ENCODE measurements around the gene NEMP1.
"Not testable (repeated sequence)": the region's sequence is repeated elsewhere in the genome, so short reads cannot be mapped to it uniquely, and the experiment has no call there.

NEMP1 gene, protein sequence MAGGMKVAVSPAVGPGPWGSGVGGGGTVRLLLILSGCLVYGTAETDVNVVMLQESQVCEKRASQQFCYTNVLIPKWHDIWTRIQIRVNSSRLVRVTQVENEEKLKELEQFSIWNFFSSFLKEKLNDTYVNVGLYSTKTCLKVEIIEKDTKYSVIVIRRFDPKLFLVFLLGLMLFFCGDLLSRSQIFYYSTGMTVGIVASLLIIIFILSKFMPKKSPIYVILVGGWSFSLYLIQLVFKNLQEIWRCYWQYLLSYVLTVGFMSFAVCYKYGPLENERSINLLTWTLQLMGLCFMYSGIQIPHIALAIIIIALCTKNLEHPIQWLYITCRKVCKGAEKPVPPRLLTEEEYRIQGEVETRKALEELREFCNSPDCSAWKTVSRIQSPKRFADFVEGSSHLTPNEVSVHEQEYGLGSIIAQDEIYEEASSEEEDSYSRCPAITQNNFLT

DNA sequence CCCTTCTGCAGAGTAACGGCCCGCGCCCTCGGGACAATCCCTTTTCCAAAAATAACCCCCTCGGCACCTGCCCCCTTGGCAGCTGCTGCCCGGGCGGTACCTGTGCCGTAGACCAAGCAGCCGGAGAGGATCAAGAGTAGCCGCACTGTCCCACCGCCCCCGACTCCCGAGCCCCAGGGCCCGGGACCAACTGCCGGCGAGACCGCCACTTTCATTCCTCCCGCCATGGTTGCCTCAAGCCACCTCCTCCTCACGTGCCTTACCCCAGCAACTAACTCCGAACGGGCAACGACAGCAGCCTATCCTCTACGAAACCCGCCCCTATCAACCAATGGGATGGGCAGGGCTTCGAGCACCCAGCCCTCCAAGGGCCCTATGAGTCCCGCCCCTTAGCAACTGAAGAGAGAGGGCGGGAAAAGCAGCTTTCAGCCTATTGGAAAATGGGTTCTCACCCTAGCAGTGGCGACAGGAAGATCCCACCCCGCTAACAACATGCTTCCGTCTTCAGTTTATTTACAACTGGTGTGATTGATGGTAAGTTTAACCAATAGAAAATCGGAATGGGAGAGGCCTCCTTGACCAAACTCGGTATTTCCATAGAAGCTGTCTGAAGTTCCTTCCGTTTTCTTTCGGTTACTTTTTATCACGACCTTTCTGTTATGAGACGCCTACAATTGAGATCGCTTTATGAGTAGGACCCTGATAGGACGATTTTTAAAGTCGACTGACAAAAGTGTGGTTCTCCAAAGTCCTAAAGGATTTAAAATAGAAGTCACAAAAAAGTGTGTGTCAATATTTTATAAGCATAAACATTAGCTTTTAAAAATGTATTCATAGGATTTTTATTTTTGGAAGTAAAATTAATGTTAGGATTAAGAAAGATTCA lies at the start of gene NEMP1:
NEMP1 (minus strand) TSS at position 273 of the 886 bp plus-strand sequence; CDS start at position 227, 46 bp downstream.
- peak; percentile 93 for DNase-seq (ENCODE audit: low read depth)

DNA sequence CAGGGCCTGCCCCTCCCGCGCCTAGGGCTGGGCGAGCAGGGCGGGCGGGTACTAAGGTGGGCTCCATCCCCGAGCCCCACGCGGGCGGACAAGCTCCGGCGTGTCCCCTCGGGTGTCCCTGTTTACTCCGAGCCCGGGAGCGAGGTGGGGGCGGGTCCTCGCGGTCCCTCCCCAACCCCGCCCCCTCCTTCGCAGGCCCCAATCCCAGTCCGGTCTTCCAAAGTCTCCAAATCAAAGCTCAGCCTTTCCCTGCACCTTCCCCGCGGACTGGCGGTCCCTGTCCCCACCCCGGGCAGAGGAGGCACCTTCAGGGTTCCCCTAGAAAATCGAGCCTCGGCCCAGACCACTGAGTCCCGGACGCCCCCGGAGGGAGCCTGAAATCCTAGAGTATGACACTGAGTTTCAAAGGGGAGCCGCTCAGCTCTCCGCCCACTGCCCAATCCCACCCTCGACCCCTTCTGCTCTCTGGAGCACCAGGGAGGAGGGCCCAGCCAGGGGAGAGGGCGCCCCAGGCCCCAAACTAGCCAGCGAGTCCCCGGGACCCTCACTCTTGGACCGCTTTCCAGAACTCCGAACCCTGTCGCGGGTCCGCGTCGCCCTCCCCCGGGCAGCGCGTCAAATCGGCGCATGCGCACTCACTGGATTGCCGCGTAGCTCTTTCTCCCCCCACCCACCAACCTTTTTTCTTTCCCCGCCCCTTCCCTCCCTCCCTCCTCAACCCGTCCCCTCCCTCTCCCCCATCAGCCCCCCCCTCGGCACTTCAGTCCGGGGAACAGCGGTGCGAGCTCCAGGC lies 49.3 kb upstream of the NEMP1 start, which contains the start of gene LRP1:
LRP1 (plus strand) TSS at position 758 of the 793 bp plus-strand sequence. CDS start 482 bp downstream, outside the sequence.
- peak; percentile 61 for DNase-seq (ENCODE audit: low read depth)

DNA sequence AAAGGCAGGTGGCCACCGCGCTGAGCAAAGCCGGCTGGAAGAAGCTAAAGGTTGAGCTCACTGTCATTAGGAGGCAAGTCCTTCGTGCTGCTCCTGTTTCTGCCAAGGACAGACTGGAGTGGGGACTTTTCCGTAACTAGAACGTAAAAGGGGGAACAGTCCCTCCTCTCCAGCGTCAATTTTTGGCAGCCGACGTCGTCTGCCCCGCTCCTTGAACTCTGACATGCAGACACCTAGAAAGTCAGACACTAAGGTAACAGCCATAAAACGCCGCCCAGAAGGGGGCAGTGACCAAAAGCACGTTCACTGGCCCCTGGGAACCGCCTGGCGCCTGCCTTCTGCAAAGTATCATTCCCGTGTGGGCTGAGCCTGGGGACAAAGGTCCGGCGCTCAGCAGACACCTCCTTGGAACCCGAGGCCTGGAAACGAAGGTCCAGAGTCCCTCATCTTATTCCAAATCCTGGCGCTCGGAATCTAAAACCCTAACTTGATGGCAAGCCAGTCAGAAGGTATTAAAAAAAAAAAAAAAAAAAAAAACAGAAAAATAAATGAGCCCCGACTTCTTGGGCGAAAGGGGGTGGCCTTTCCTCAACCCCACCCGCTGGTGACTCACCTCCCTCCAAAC lies 48.6 kb upstream of the NEMP1 start:
- DNase-seq (ENCODE audit: low read depth) = no peak

DNA sequence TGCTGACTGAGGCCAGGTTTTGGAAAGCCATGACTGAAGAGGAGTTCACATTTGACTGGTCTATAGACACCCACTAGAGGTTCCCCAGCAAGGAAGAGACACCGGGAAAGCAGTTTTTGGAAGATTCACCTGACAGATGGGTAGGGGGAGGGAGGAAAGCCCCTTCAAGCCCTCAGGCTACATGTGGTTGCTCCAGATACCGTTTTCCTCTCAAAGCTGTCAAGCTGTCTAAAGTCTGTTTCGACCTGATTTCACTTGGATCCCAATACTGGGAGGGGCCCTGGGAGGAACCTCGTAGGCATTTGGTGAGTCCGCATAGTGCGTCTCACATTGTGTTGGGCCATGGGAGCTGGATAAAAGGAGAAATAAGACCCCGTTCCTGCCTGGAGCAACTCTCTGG lies 48.0 kb upstream of the NEMP1 start:
- DNase-seq (ENCODE audit: low read depth) = no peak

DNA sequence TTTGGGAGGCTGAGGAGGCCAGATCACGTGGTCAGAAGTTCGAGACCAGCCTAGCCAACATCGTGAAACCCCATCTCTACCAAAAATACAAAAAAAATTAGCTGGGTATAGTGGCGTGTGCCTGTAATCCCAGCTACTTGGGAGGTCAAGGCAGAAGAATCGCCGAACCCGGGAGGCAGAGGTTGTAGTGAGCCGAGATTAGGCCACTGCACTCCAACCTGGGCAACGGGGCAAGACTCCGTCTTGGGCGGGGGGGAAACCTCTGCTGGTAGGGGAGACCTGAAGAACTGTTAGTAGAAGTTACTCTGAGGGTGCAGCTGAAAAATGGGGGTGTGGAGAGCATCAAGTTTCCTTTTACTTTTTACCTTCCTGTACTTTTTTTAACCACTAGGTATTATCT lies 47.5 kb upstream of the NEMP1 start:
- no peak for DNase-seq (ENCODE audit: low read depth)

DNA sequence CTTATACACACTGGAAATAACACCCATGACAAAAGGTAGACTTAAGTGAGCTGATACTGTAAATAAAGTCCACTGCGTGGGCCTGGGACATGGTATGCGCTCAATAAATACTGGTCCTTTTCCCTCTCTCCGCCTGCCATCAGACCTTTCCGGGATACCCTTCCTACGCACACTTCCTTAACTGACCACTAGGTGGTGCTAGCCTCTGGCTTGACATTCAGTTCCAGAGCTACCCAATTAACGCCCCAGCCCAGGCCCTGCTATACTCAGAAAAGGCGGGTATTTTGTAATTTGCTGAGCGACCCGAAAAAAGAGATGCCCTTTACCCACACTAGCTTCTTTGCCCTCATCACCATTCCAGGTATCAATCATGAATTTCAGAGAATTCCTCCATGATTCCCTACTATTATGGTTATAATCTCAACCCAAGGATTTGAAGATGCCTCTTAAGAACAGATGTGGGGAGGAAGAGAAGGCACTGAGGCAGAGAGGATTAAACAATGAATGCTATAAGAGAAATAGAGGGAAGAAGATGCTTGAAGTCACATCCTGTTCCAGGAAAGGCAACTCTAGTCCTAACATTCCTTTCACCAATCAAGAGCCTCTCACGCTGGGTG lies 45.8 kb upstream of the NEMP1 start:
- peak; percentile 68 for DNase-seq (ENCODE audit: low read depth)

DNA sequence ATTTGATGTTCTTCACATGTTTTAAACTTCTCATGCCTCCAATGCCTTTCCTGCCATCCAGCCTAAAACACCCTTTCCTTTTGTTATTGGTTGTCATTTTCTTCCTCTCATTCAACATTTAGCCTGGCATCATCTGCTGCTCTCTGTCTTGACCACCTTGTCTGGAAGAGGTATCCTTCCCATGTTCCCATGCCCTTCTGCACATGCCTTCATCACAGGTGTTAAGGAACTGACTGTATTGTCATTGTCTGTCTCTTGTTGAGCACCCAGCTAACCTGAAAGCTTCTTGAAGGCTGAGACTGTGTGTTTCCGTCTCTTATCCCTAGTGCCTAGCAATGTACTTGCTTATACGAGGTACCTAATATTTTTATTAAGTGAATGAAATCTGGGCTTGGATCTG lies 45.2 kb upstream of the NEMP1 start:
- no peak for DNase-seq (ENCODE audit: low read depth)

DNA sequence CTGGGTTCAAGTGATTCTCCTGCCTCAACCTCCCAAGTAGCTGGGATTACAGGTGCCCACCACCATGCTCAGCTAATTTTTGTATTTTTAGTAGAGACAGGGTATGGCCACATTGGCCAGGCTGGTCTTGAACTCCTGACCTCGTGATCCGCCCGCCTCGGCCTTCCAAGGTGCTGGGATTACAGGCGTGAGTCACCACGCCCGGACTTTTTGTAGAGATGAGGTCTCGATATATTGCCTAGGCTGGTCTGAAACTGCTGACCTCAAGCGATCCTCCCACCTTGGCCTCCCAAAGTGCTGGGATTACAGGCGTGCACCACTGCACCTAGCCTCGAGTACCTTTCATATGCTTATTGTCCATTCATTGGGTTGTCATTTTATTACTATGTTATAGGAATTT lies 42.1 kb upstream of the NEMP1 start:
- DNase-seq (ENCODE audit: low read depth) = not testable (repeated sequence)

DNA sequence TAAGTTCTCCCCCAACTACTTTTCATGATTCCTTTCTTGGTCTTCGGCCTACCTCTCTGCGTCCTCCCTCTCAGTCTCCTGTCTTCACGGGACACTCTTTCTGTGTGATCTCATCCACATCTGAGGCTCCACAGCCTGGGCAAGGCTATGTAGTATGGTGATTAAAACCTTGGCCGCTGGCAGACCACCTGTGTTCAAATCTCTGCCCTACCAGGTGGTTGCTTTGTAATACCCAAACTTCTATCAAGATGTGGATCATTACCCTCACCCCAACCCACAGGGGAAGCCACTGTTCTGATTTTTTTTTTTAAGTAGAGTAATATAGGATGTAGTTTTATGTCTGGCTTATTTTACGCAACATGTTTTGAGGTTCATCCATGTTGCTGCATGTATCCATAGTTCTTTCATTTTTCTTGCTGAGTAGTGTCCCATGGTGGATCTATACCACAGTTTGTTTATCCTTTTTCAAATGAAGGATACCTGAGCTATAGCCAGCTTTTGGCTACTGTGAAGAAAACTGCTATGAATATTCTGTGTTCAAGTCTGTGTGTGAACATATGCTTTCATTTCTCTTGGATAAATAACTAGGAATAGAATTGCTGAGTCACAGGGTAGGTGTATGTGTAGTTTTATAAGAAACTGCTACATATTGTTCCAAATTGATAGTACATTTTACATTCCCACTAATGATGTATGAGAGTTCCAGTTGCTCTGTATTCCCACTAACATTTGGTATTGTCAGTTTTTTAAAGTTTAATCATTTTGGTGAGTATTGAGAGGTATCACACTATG lies 40.9 kb upstream of the NEMP1 start:
- no peak for DNase-seq (ENCODE audit: low read depth)

DNA sequence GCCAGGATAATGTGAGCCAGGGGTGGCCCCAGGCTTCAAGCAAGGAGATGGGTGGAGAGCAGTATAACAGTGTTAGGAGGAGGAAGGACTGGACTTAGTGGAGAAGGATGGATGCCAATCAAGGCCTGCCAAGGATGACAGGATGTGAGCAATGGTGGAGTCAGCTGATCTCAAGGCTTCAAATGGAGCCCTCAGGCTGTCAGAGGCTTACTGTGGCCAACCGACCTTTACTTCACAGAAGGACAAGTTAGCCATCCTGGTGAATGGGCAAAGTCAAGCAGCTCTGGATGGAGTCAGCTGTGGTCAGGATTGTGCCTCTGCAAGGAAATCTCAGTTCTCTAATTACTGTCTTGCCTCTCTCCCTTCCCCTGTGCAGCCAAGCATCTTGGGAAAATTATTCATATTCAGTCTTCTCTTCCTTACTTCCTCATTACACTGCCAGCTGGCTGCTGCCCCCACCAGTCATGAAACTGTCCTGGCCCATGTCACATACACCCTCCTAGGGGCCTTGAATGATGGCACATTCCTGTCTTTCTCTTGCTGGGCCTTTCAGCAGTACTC lies 40.2 kb upstream of the NEMP1 start:
- DNase-seq (ENCODE audit: low read depth) = no peak

DNA sequence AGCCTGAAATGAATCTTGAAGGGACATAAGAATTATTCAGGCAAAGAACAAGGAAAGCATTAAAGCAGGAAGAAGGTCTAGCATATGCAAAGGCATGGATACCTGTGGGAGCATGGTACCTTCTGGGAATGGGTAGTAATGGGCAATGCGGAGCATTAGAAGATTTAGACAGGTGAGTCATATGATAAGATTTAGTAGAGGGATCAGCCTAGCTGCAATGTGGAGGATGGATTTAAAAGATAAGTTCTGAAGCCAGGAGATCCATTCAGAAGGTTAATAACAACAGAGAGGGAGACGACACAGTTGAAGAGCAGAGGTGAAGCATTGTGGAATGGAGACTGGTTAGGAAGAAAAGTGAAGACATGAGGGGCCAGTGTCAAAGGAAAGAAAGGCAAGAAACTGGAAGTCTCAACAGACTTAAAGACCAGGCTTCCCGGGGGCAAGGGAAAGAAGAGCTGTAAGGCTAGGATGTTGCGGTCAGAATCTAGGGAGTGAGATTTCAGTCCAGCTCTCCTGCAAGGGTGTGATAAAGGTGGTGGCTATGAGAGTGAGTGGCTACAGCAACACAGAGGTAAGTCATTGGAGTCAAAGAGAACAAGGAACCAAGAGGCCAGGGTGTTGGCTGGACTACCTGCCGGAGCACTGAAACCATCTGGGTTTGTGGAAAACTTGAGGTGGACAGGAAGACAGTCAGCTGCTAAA lies 38.1 kb upstream of the NEMP1 start:
- DNase-seq (ENCODE audit: low read depth) = no peak

DNA sequence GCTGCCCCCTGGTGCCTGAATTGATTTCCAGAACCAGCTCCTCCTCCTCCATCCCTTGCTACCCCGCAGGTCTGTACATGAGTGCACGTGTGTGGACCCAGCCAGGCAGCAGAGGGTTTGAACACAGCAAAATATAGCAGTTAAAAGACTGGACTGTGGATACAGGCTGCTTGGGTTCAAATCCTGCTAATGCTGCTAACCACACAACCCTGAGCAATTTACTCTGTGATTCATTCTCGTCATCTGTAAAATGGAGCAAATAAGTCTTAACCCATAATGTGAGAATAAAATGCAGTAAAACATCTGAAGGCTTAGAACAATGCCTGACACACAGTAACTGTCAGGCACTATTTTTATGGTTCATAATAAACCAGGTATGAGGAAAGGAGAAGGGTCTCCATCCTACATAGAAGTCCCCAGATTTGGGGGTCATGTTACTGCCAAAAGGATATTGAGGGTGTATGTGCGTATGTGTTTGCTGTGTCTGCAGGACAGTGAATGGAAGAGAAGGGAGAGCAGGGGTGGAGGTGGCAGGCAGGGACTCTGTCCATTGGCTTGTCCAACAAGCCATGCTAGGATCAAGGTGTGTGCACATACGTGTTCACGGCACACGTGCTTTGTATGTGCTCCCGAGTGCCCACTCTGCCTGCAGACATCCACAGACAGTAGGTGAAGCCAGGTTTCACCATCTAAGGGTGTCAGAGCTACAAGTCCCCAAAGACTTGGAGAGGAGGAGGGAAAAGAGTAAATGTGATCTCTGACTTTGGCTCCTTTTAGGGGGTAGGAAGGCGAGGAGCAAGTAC lies 34.1 kb upstream of the NEMP1 start:
- DNase-seq (ENCODE audit: low read depth) = no peak

DNA sequence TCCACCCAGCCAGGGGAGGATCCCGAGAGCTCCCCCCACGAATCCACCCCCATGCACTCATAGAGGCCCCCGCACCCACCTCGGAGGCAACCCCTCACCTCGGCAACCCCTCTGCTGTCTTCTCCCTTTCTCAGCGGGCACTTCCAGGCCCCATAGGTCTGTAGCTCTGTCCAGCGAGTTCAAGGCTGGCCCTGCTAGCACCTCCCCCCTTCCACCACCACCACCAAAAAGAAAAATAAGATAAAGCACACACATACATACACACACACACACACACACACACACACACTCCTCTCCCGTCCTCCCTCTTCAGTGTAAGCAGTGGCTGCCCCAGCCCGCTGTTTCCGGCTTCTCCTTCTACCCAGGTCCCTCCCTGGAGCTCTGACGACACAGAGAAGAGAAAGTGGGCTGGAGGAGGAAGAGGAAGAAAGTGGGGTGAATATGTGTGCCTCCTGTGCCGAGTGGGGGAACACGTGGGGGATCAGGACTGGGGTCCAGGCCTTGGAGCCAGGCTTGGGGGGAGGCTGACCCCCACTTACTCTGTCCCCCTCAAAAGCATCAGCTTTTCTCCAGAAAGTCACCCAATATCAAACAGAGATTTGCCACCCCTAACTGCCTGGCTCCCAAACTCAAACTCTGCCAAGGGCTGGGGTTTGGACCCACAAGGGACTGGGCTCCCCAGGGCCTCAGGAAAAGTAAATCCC lies 32.6 kb upstream of the NEMP1 start, which contains the start of gene STAT6:
STAT6 (minus strand) TSS at position 332 of the 704 bp plus-strand sequence. CDS start 3,084 bp downstream, outside the sequence.
- peak; percentile 64 for DNase-seq (ENCODE audit: low read depth)

DNA sequence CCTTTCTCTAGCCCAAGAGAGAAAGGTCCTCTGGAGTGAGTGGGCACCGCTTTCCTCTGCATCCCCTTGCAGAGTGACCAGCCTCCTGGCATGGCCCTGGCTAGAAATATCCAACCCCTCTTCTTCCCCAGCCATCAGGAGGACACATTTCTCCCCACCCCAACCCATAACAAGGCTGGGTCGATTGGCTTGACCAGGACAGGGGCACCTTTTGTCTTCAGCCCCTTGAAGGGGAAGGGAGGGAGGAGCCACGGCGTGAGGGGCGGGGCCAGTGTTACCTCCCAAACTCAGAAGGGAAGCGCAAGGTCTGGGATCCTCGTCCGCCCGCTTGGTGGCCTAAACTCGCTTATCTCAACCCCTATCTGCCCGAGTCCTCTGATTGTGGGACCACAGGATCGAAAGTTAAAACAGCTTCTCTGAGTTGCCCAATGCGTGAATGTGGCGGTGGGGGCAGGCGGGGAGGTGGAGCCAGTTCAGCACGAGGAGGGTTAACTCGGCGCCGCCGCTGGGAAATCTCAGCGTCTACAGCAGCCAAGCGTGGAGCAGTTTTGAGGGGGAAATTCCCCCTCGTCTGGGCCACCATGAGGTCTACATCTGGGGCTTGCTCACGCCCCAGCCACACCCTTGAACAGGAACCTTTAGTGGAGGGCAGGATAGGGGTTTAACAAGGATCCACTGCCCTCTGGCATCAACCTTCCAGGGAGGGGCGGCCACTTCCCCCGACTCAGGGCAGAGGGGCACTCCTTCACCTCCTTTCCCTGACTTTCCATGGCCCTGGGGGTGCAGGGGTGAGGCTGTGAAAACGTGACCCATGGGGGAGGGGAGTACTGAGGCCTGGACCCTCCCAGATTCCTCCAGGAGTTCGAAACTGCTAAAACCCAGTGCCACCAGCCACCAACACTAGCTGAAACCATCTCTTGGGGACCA lies 31.8 kb upstream of the NEMP1 start:
- peak; percentile 51 for DNase-seq (ENCODE audit: low read depth)

DNA sequence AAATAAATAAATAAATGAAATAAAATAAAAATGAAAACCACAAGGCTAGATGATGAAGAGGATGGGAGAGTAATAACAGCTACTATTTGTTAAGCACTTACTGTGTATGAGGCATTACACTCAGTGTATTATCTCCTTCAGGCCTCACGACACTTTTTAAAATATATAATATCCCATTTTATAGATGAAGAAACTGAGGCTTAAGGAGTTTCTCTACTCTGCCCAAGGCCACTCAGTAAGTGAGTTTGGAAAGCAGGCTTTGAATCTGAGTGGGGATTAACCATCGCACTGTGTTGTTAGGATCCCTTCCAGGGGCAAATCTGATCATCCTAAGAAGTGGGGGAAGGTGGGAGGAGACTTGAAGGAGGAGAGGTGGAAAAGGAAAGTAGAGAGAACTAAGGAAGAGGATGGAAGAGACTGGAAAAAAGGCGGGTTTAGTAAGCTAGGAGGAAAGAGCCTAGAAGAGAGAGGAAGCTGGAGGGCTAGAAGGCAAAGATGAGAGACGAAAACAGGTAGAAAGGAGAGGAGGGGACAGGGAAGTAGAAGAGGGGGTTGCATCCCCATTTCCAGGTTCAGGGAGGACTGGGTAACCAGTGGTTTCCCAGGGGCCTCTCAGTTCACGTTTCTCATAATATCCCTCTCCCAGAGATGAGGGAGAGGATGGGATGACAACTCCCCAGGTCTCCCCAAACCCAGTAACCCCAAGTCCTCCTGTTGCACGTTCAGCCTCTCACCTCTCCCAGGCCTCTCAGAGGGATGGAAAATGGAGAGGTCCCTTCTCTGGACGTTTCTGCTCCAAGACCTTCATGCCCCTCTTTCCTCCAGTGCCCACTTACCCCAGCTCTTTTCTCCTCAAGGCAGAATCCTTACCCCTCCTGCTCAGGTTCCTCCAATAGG lies 30.9 kb upstream of the NEMP1 start:
- no peak for DNase-seq (ENCODE audit: low read depth)
